Body of pancreas (tissue), 4 donors: ENCODE data around the gene PA2G4. TPM values are rescaled to one million over a fixed set of nuclear protein-coding genes. Genes with fewer than 3 reads are reported as not detected.

Source experiments
- ATAC-seq: fragments of 150-250 bp; one replicate; pipeline ENCODE4 v1.9.1; 2016
- DNase-seq, 4 donors: peaks; one replicate each; pipeline ENCODE4 v3.0.0-alpha.2; 2019
- H3K27ac ChIP-seq, 4 donors: fragments of 200-600 bp; sonication (generic); 1 replicate in 3 of 4; 2 replicates in 1 of 4; pipeline versions ENCODE4 v1.5.1 to v1.6.1; 2016 to 2019; ENCODE audit warnings: mild to moderate bottlenecking in 1 of 4, mixed read lengths in 1 of 4, moderate library complexity in 1 of 4
- H3K27me3 ChIP-seq, 2 donors: fragments of 200-600 bp; sonication (generic); one replicate each; pipeline ENCODE4 v1.6.0; 2016; ENCODE audit warnings: mild to moderate bottlenecking in 1 of 2
- H3K36me3 ChIP-seq, 2 donors: fragments of 200-600 bp; sonication (generic); replicated peaks in 1 of 2; 2 replicates each; pipeline ENCODE4 v1.5.1; 2016; ENCODE audit warnings: low read depth in 2 of 2; ENCODE audit not compliant: insufficient read depth in 1 of 2
- H3K4me1 ChIP-seq: fragments of 200-600 bp; sonication (generic); one replicate; pipeline ENCODE4 v1.6.0; 2016
- H3K4me3 ChIP-seq, 2 donors: fragments of 200-600 bp; sonication (generic); 1 replicate in 1 of 2; 2 replicates in 1 of 2; pipeline ENCODE4 v1.5.1; 2016 to 2019
- H3K9me3 ChIP-seq, 3 donors: fragments of 200-600 bp; sonication (generic); 1 replicate in 2 of 3; 2 replicates in 1 of 3; pipeline ENCODE4 v1.5.1; 2016
- POLR2A ChIP-seq, 3 donors: fragments of 450-650 bp; IDR thresholded peaks; one replicate each; pipeline ENCODE4 v1.6.1; 2016; ENCODE audit warnings: antibody characterized with exemption in 3 of 3, mild to moderate bottlenecking in 2 of 3
- WGBS, 2 donors: methylation state at CpG; one replicate each; pipeline ENCODE4 v1.1.5; 2017; 5-methylcytosine and 5-hydroxymethylcytosine counted together
- intact Hi-C: fragments of 100-400 bp; cut with DNase I; formaldehyde crosslinking; loops from one replicate; pipeline ENCODE4 v1.15.1; 2023
- total RNA-seq, 2 donors: library from RNA; depleted of rRNA; stranded (reverse); fragments of >200 nt; gene quantifications; one replicate each; pipeline ENCODE4 v1.1.0, GENCODE V29; 2016
- TF ChIP-seq, protein P1 (sequence below), 7 experiments: fragments of 450-650 bp in 4 of 7; fragments of 200-600 bp in 3 of 7; sonication (generic) in 3 of 7; IDR thresholded peaks; one replicate each; pipeline ENCODE4 v1.5.1; 2016 to 2019; ENCODE audit warnings: antibody characterized with exemption in 7 of 7

PA2G4 gene
- total RNA-seq, 2 donors from 2014 or later: 49.4 to 107 TPM

DNA sequence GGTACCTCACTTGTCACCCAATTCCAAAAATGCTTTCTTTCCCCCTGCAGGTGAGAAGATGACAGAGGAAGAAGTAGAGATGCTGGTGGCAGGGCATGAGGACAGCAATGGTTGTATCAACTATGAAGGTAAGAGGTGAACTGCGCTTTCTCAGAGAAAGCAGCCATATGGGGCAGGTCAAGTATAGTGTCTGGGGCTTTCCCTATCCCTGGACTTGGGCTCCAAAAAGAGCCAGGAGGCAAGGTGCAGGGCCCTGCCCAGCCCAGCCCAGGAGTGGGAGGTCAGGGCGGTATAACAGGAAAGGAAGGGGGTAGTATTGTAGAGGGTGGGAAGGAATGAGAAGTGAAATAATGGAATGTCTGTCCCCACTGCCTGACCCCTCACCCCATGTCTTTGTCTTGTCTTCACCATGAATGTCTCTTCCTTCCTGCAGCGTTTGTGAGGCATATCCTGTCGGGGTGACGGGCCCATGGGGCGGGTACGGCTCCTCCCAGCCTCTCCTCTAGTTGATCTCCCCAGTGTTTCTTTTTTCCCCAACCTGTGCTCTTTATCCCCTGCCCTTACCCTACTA lies 55.9 kb downstream of the PA2G4 start:
- peaks cover 8 to 25% of the 10 kb centered on the region in 2 donors for H3K36me3 ChIP-seq
- intact Hi-C loops: no loop called here

DNA sequence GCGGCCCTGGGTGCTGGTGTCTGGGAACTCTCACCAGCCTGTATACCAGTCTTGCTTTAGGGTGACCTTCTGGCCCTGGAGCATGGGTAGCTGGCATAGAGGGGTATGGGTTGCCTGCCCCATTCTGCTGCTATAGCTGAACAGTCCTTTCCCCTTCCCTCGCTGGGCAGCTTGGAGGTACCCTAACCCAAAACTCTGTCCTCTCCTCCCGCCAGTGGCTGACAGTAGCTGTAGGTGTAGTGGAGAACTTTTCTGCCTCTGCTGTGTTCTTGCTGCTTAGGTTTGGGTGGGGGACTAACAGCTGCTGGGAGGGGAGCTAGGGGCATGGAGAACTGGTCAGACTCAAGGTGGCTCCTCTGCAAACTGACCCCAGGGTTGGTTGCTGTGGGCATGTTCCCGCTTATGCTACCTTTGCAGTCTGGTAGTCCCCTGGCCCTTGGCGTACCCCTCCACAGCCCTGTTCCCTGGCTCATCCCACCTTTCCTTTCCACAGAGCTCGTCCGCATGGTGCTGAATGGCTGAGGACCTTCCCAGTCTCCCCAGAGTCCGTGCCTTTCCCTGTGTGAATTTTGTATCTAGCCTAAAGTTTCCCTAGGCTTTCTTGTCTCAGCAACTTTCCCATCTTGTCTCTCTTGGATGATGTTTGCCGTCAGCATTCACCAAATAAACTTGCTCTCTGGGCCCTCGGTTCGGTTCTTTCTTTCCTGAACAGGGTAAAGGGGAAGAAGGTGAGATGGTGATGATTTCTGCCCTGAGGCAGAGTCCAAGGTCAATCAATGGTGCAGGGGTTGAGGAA lies 56.7 kb downstream of the PA2G4 start:
- no peak for TF ChIP-seq POLR2A (IDR thresholded peaks at IDR 0.05)
- TF ChIP-seq, protein P1, sequence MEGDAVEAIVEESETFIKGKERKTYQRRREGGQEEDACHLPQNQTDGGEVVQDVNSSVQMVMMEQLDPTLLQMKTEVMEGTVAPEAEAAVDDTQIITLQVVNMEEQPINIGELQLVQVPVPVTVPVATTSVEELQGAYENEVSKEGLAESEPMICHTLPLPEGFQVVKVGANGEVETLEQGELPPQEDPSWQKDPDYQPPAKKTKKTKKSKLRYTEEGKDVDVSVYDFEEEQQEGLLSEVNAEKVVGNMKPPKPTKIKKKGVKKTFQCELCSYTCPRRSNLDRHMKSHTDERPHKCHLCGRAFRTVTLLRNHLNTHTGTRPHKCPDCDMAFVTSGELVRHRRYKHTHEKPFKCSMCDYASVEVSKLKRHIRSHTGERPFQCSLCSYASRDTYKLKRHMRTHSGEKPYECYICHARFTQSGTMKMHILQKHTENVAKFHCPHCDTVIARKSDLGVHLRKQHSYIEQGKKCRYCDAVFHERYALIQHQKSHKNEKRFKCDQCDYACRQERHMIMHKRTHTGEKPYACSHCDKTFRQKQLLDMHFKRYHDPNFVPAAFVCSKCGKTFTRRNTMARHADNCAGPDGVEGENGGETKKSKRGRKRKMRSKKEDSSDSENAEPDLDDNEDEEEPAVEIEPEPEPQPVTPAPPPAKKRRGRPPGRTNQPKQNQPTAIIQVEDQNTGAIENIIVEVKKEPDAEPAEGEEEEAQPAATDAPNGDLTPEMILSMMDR (IDR thresholded peaks at IDR 0.05): no peak
- WGBS, 2 donors: 65% methylated on average over 10 to 11 of the region's 11 CpGs
- H3K4me1 ChIP-seq: peaks cover 37% of the 10 kb centered on the region
- H3K4me3 ChIP-seq: no peak overlapping the region
- peak overlapping the region in 3 of 4 donors; percentile 94 to 100 (median 98) for H3K27ac ChIP-seq
- peaks cover 8 to 27% of the 10 kb centered on the region in 2 donors for H3K36me3 ChIP-seq
- H3K27me3 ChIP-seq: no peaks in the 10 kb centered on the region
- DNase-seq (no peak), ATAC-seq (no peak)
- H3K9me3 ChIP-seq: no peaks in the 10 kb centered on the region
- intact Hi-C loops: no loop called here

More for the DNA sequence above, 55.9 kb downstream of the PA2G4 start:
- peaks cover 37% of the 10 kb centered on the region for H3K4me1 ChIP-seq
- H3K27ac ChIP-seq: peak overlapping the region; percentile 94 to 100 (median 98)
- WGBS, 2 donors: 50 to 55% methylated on average over 7 of the region's 7 CpGs
- no peak for DNase-seq
- H3K27me3 ChIP-seq: no peaks in the 10 kb centered on the region
- no peak for ATAC-seq
- H3K9me3 ChIP-seq: no peaks in the 10 kb centered on the region
- TF ChIP-seq, protein P1 (IDR thresholded peaks at IDR 0.05): no peak
- TF ChIP-seq POLR2A (IDR thresholded peaks at IDR 0.05): no peak
- no peak overlapping the region for H3K4me3 ChIP-seq

- peak overlapping the region in 2 of 4 donors; percentile 94 to 98 for H3K27ac ChIP-seq
- ATAC-seq (no peak), DNase-seq (no peak)
- H3K9me3 ChIP-seq: no peaks in the 10 kb centered on the region
- no peaks in the 10 kb centered on the region for H3K27me3 ChIP-seq
- TF ChIP-seq POLR2A (IDR thresholded peaks at IDR 0.05): no peak
- TF ChIP-seq, protein P1 (IDR thresholded peaks at IDR 0.05): no peak
- intact Hi-C loops: no loop called here
- WGBS, 2 donors: 80 to 84% methylated on average over 10 of the region's 10 CpGs
- no peak overlapping the region for H3K4me3 ChIP-seq
- peaks cover 34% of the 10 kb centered on the region for H3K4me1 ChIP-seq
- H3K36me3 ChIP-seq: peaks cover 8 to 27% of the 10 kb centered on the region in 2 donors
Measured at GRCh38 chr12:56161690-56162351, 57.5 kb downstream of the PA2G4 start.

DNA sequence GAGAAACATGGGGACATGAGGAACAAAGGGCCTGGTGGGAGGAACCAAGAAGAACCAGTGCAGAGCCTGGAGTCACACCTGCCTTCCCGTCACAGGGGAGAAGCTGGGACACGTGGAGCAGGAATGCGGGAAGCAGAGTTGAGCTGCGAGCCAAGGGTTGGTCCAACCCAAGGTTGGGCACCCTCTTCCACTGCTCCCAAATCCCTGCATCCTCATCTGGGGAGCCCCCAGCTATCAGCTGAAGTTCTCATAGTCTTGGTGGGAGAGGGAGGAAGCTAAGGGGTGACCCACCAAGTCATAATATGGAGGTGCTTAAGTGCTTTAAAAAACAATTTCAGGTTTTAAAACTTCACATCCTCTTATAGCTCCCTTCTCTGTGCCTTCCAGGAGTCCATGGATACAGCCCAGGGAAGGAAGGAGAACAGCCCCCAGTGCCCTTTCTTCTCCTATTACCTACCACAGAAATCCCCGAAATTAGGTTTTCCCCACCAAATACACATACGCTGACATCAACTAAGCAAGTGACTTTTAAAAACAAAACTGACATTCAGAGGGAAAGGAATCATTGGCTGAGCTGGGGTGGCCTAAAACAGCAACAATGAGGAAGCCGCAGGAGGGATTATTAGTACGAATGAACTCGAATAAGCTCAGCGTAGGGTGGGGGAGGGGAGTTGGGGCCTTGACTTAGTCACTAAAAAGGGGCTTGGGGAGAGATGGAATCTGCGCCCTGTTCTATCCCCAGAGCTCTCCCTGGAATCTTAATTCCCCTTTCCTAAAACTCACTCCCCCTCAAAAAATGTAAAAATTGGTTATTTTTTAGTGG lies 58.3 kb downstream of the PA2G4 start:
- no peaks in the 10 kb centered on the region for H3K9me3 ChIP-seq
- peaks cover 8 to 31% of the 10 kb centered on the region in 2 donors for H3K36me3 ChIP-seq
- no peak for TF ChIP-seq POLR2A (IDR thresholded peaks at IDR 0.05)
- TF ChIP-seq, protein P1 (IDR thresholded peaks at IDR 0.05): no peak
- ATAC-seq: no peak
- no peak overlapping the region for H3K4me3 ChIP-seq
- peaks cover 28% of the 10 kb centered on the region for H3K4me1 ChIP-seq
- DNase-seq: no peak
- 70 to 73% methylated on average over 11 of the region's 11 CpGs for WGBS, 2 donors
- H3K27me3 ChIP-seq: no peaks in the 10 kb centered on the region
- intact Hi-C loops: no loop called here
- H3K27ac ChIP-seq: peak overlapping the region in 1 of 4 donors; percentile 94

Other genes with a start within 250 kb of the PA2G4 start
- gene PYM1, start 176.7 kb upstream of the PA2G4 start, total RNA-seq: 10 to 100 TPM; 21.5 to 26.0 TPM
- 100 to 1,000 TPM in 1 of 2 donors, 10 to 100 TPM in 1; 33.3 to 128 TPM for gene DGKA, start 173.4 kb upstream of the PA2G4 start, total RNA-seq
- gene PMEL, start 138.5 kb upstream of the PA2G4 start, total RNA-seq: 1 to 10 TPM; 1.6 to 2.6 TPM
- gene CDK2, start 137.7 kb upstream of the PA2G4 start, total RNA-seq: 10 to 100 TPM in 1 of 2 donors, 1 to 10 TPM in 1; 8.8 to 12.5 TPM
- gene RAB5B, start 130.5 kb upstream of the PA2G4 start, total RNA-seq: 10 to 100 TPM; 28.3 to 33.9 TPM
- gene SUOX, start 107.3 kb upstream of the PA2G4 start, total RNA-seq: 10 to 100 TPM; 10.6 to 20.8 TPM
- gene IKZF4, start 83.5 kb upstream of the PA2G4 start, total RNA-seq: 1 to 10 TPM; 2.6 to 7.6 TPM
- 100 to 1,000 TPM; 215 to 405 TPM for gene RPS26, start 62.6 kb upstream of the PA2G4 start, total RNA-seq
- gene ERBB3, start 24.4 kb upstream of the PA2G4 start, total RNA-seq: 10 to 100 TPM; 72.9 to 74.8 TPM
- gene RPL41, start 12.1 kb downstream of the PA2G4 start, total RNA-seq: 1,000 to 10,000 TPM; 1,174 to 2,214 TPM
- gene ZC3H10, start 13.7 kb downstream of the PA2G4 start, total RNA-seq: 10 to 100 TPM in 1 of 2 donors, under 1 TPM in 1; 0.99 to 11.2 TPM
- 100 to 1,000 TPM in 1 of 2 donors, 10 to 100 TPM in 1; 43.3 to 182 TPM for gene ESYT1, start 23.7 kb downstream of the PA2G4 start, total RNA-seq
- 10 to 100 TPM in 1 of 2 donors, 1 to 10 TPM in 1; 7.5 to 24.1 TPM for gene MYL6B, start 48.0 kb downstream of the PA2G4 start, total RNA-seq
- gene MYL6, start 53.8 kb downstream of the PA2G4 start, total RNA-seq: 1,000 to 10,000 TPM in 1 of 2 donors, 100 to 1,000 TPM in 1; 838 to 1,110 TPM
- gene SMARCC2, start 84.9 kb downstream of the PA2G4 start, total RNA-seq: 10 to 100 TPM; 46.2 to 50.8 TPM
- gene RNF41, start 117.4 kb downstream of the PA2G4 start, total RNA-seq: 10 to 100 TPM; 13.2 TPM
- 10 to 100 TPM; 11.9 to 16.3 TPM for gene NABP2, start 119.8 kb downstream of the PA2G4 start, total RNA-seq
- 100 to 1,000 TPM; 306 to 333 TPM for gene SLC39A5, start 125.5 kb downstream of the PA2G4 start, total RNA-seq
- 10 to 100 TPM; 15.2 to 21.0 TPM for gene ANKRD52, start 153.8 kb downstream of the PA2G4 start, total RNA-seq
- gene COQ10A, start 162.4 kb downstream of the PA2G4 start, total RNA-seq: 10 to 100 TPM; 28.0 to 34.9 TPM
- gene CS, start 195.8 kb downstream of the PA2G4 start, total RNA-seq: 10 to 100 TPM; 66.2 to 88.0 TPM
- 100 to 1,000 TPM in 1 of 2 donors, 10 to 100 TPM in 1; 40.2 to 103 TPM for gene CNPY2, start 211.4 kb downstream of the PA2G4 start, total RNA-seq
- 10 to 100 TPM; 47.2 to 59.0 TPM for gene PAN2, start 229.4 kb downstream of the PA2G4 start, total RNA-seq
- gene IL23A, start 234.3 kb downstream of the PA2G4 start, total RNA-seq: not detected